H1 (cell line): ENCODE results near the gene TRIM32. TPM values are rescaled to one million over a fixed set of nuclear protein-coding genes. Genes with fewer than 3 reads are reported as not detected.
A peak's percentile ranks its signal among the peaks of the same experiment; 100 is the strongest.

ENCODE experiments used
- CTCF ChIA-PET: fragments of 300-600 bp; sonication (Branson Sonifier 250); formaldehyde crosslinking; loops from one replicate; lab custom pipeline; 2021; ENCODE audit not compliant: partially characterized antibody; lab: Charles Lee
- POLR2A ChIA-PET: fragments of 300-600 bp; sonication (Branson Sonifier 250); formaldehyde crosslinking; loops from one replicate; lab custom pipeline; 2021; ENCODE audit warnings: inconsistent platforms; ENCODE audit not compliant: partially characterized antibody; lab: Charles Lee
- DNase-seq, 2 experiments: peaks; one replicate each; pipeline versions ENCODE4 v3.0.0 to v3.0.0-alpha.2; 2010 to 2022; ENCODE audit warnings: low spot score in 2 of 2, low read depth in 1 of 2, mixed read lengths in 1 of 2
- FAIRE-seq: peaks from 2 replicates; lab custom pipeline; 2011; peaks lifted over from hg19 to GRCh38; lab: Jason Lieb, UNC
- H2AFZ ChIP-seq: 2 replicates; pipeline ENCODE4 v1.8.1; 2012; ENCODE audit warnings: low read length, inconsistent platforms
- H2AK5ac ChIP-seq: 2 replicates; pipeline ENCODE4 v1.6.1; 2013; ENCODE audit warnings: low read depth, low read length
- H2BK120ac ChIP-seq: replicated peaks from 2 replicates; pipeline ENCODE3; 2013; ENCODE audit warnings: low read depth, low read length, inconsistent platforms
- H2BK12ac ChIP-seq: 2 replicates; pipeline ENCODE4 v1.6.1; 2013; ENCODE audit warnings: low read depth, low read length
- H2BK15ac ChIP-seq: 2 replicates; pipeline ENCODE4 v1.6.1; 2013; ENCODE audit warnings: low read length
- H2BK20ac ChIP-seq: 2 replicates; pipeline ENCODE4 v1.6.1; 2013; ENCODE audit warnings: low read length
- H2BK5ac ChIP-seq: 2 replicates; pipeline ENCODE4 v1.6.1; 2013; ENCODE audit warnings: low read depth, low read length
- H3K14ac ChIP-seq: 2 replicates; pipeline ENCODE4 v1.6.1; 2013; ENCODE audit warnings: inconsistent platforms; ENCODE audit not compliant: insufficient read length
- H3K18ac ChIP-seq: 2 replicates; pipeline ENCODE4 v1.6.1; 2013; ENCODE audit warnings: low read length; ENCODE audit errors: extremely low read depth
- H3K23ac ChIP-seq: 2 replicates; pipeline ENCODE4 v1.6.1; 2013; ENCODE audit warnings: inconsistent platforms; ENCODE audit not compliant: insufficient read length
- H3K23me2 ChIP-seq: 2 replicates; pipeline ENCODE4 v1.6.1; 2013; ENCODE audit warnings: low read depth, low read length
- H3K27ac ChIP-seq: 2 replicates; pipeline ENCODE4 v1.6.1; 2011; ENCODE audit warnings: low read depth, low read length, inconsistent platforms
- H3K27me3 ChIP-seq, 4 experiments: replicated peaks in 1 of 4; 1 replicate in 1 of 4; 2 replicates in 3 of 4; pipeline versions ENCODE4 v1.6.1 to v1.8.1; 2011 to 2013; ENCODE audit warnings: low read length in 3 of 4, mild to moderate bottlenecking in 3 of 4, inconsistent platforms in 2 of 4, mixed read lengths in 2 of 4, moderate library complexity in 1 of 4; ENCODE audit not compliant: control insufficient read depth in 3 of 4, insufficient read depth in 3 of 4; ENCODE audit errors: extremely low read depth in 1 of 4
- H3K36me3 ChIP-seq, 4 experiments: 2 replicates each; pipeline versions ENCODE4 v1.6.1 to v1.8.1; 2011 to 2013; ENCODE audit warnings: mild to moderate bottlenecking in 4 of 4, low read length in 3 of 4, moderate library complexity in 2 of 4, control low read depth in 1 of 4, inconsistent platforms in 1 of 4; ENCODE audit not compliant: insufficient read depth in 4 of 4, control insufficient read depth in 2 of 4
- H3K4ac ChIP-seq: replicated peaks from 2 replicates; pipeline ENCODE3; 2013; ENCODE audit warnings: low read length, low read depth, mixed read lengths, inconsistent platforms; ENCODE audit not compliant: insufficient read length
- H3K4me1 ChIP-seq, 4 experiments: replicated peaks in 1 of 4; 1 replicate in 1 of 4; 2 replicates in 3 of 4; pipeline versions ENCODE4 v1.6.1 to v1.8.1; 2011 to 2013; ENCODE audit warnings: low read length in 3 of 4, inconsistent platforms in 2 of 4, mixed read lengths in 1 of 4; ENCODE audit not compliant: insufficient read depth in 4 of 4, control insufficient read depth in 3 of 4
- H3K4me2 ChIP-seq, 2 experiments: 2 replicates each; pipeline versions ENCODE4 v1.6.1 to v1.8.1; 2011 to 2013; ENCODE audit warnings: low read depth in 2 of 2, low read length in 2 of 2, control low read depth in 1 of 2, inconsistent platforms in 1 of 2, mild to moderate bottlenecking in 1 of 2; ENCODE audit not compliant: insufficient read depth in 1 of 2
- H3K4me3 ChIP-seq, 4 experiments: fragments of 200-600, 300-600 bp in 1 of 4; sonication (generic), shearing (Covaris generic), sonication (Bioruptor Twin) in 1 of 4; 2 replicates each; pipeline versions ENCODE4 v1.5.1 to v1.8.1; 2011 to 2016; ENCODE audit warnings: low read length in 4 of 4, low read depth in 3 of 4, control low read depth in 2 of 4, inconsistent platforms in 2 of 4, mild to moderate bottlenecking in 2 of 4, mixed read lengths in 1 of 4, moderate library complexity in 1 of 4; ENCODE audit not compliant: insufficient read depth in 2 of 4; ENCODE audit errors: extremely low read depth in 1 of 4
- H3K56ac ChIP-seq: replicated peaks from 2 replicates; pipeline ENCODE3; 2013; ENCODE audit warnings: low read depth, mild to moderate bottlenecking, mixed read lengths, low read length, inconsistent platforms; ENCODE audit not compliant: insufficient read length
- H3K79me1 ChIP-seq: 2 replicates; pipeline ENCODE4 v1.6.1; 2013; ENCODE audit warnings: low read depth, low read length, control low read depth
- H3K79me2 ChIP-seq, 2 experiments: 2 replicates each; pipeline versions ENCODE4 v1.6.1 to v1.8.1; 2012 to 2013; ENCODE audit warnings: low read length in 2 of 2, mild to moderate bottlenecking in 2 of 2, inconsistent platforms in 1 of 2; ENCODE audit not compliant: insufficient read depth in 2 of 2, control insufficient read depth in 1 of 2
- H3K9ac ChIP-seq, 4 experiments: replicated peaks in 1 of 4; 1 replicate in 1 of 4; 2 replicates in 3 of 4; pipeline versions ENCODE4 v1.6.1 to v1.8.1; 2011 to 2013; ENCODE audit warnings: low read depth in 3 of 4, low read length in 3 of 4, control low read depth in 2 of 4, mild to moderate bottlenecking in 2 of 4, moderate library complexity in 2 of 4, inconsistent platforms in 1 of 4; ENCODE audit errors: extremely low read depth in 1 of 4
- H3K9me3 ChIP-seq, 2 experiments: 2 replicates each; pipeline versions ENCODE4 v1.6.1 to v1.8.1; 2012 to 2013; ENCODE audit warnings: mild to moderate bottlenecking in 2 of 2, moderate library complexity in 2 of 2, control low read depth in 1 of 2, inconsistent platforms in 1 of 2, low read depth in 1 of 2, low read length in 1 of 2, mixed read lengths in 1 of 2; ENCODE audit not compliant: insufficient read depth in 2 of 2
- H4K20me1 ChIP-seq, 2 experiments: replicated peaks in 1 of 2; 2 replicates each; pipeline versions ENCODE3 to v1.8.1; 2011 to 2013; ENCODE audit warnings: inconsistent platforms in 2 of 2, low read length in 2 of 2, mild to moderate bottlenecking in 1 of 2; ENCODE audit not compliant: insufficient read depth in 2 of 2, control insufficient read depth in 1 of 2
- H4K5ac ChIP-seq: 2 replicates; pipeline ENCODE4 v1.6.1; 2013; ENCODE audit warnings: low read length, low read depth, mixed read lengths, inconsistent platforms; ENCODE audit not compliant: insufficient read length
- H4K8ac ChIP-seq: 2 replicates; pipeline ENCODE4 v1.8.0; 2013; ENCODE audit warnings: mild to moderate bottlenecking, moderate library complexity, low read length, inconsistent platforms; ENCODE audit not compliant: insufficient read depth; ENCODE audit errors: extremely low read depth
- H4K91ac ChIP-seq: replicated peaks from 2 replicates; pipeline ENCODE3; 2013; ENCODE audit warnings: low read length, mixed read lengths, inconsistent platforms; ENCODE audit not compliant: insufficient read length
- BACH1 ChIP-seq: IDR thresholded peaks from 2 replicates; pipeline ENCODE4 v1.6.1; 2012; ENCODE audit warnings: low read length, improper control_type of control experiment
- EZH2 ChIP-seq: fragments of 200-600 bp; sonication (generic); IDR thresholded peaks from 2 replicates; pipeline ENCODE4 v1.7.1; 2012; ENCODE audit warnings: low read depth, mild to moderate bottlenecking, moderate library complexity, low read length, inconsistent platforms; ENCODE audit not compliant: severe bottlenecking
- JUND ChIP-seq: IDR thresholded peaks from 2 replicates; pipeline ENCODE4 v1.6.1; 2011; ENCODE audit warnings: mild to moderate bottlenecking, improper control_type of control experiment, low read length
- MAX ChIP-seq: IDR thresholded peaks from 2 replicates; pipeline ENCODE4 v1.6.1; 2012; ENCODE audit warnings: inconsistent platforms
- RFX5 ChIP-seq: IDR thresholded peaks from 2 replicates; pipeline ENCODE4 v1.6.1; 2011; ENCODE audit warnings: low read depth, low read length, improper control_type of control experiment, borderline replicate concordance
- RNF2 ChIP-seq: fragments of 200-900, 300-1000 bp; sonication (generic); IDR thresholded peaks from 2 replicates; pipeline ENCODE4 v1.7.1; 2016; ENCODE audit warnings: borderline replicate concordance, low read depth, mild to moderate bottlenecking, antibody characterized with exemption, low read length; ENCODE audit not compliant: poor library complexity, severe bottlenecking; ENCODE audit errors: missing control alignments
- RXRA ChIP-seq: IDR thresholded peaks from 2 replicates; pipeline ENCODE4 v1.6.1; 2011; ENCODE audit warnings: low read depth, mild to moderate bottlenecking, low read length, moderate library complexity; ENCODE audit not compliant: insufficient read depth
- SAP30 ChIP-seq: fragments of 300-600 bp; sonication (generic); IDR thresholded peaks from 2 replicates; pipeline ENCODE4 v1.7.1; 2012; ENCODE audit warnings: low read length, moderate library complexity, mild to moderate bottlenecking, inconsistent platforms; ENCODE audit not compliant: insufficient read depth, insufficient replicate concordance
- SP4 ChIP-seq: IDR thresholded peaks from 2 replicates; pipeline ENCODE4 v1.6.1; 2012; ENCODE audit warnings: low read length, inconsistent platforms
- WGBS, 2 experiments: shearing (Covaris generic) in 1 of 2; methylation state at CpG; one replicate each; pipeline versions ENCODE4 v1.1.6 to v1.1.7; 2013 to 2015; ENCODE audit warnings: low lambda C conversion rate in 2 of 2, mixed read lengths in 2 of 2, inconsistent platforms in 1 of 2, low coverage in 1 of 2, missing lambda C conversion rate in 1 of 2; ENCODE audit not compliant: insufficient replicate concordance in 2 of 2, insufficient coverage in 1 of 2, insufficient read length in 1 of 2; ENCODE audit errors: extremely low coverage in 1 of 2, missing lambda C conversion rate in 1 of 2; 5-methylcytosine and 5-hydroxymethylcytosine counted together
- polyA plus RNA-seq, 7 experiments: library from polyadenylated mRNA; depleted of rRNA in 3 of 7; stranded (reverse) in 5 of 7; unstranded in 2 of 7; fragments of >200 nt in 5 of 7; fragments of 200-250 nt in 2 of 7; gene quantifications; 1 replicate in 5 of 7; 2 replicates in 1 of 7; 4 replicates in 1 of 7; pipeline versions ENCODE4 v1.2.1 to v1.2.3, GENCODE V29; 2011 to 2013; ENCODE audit warnings: missing spikeins in 2 of 7, mixed read lengths in 2 of 7
- total RNA-seq: library from RNA; stranded (reverse); fragmentation: NEBNext Ultra II Directional; extraction: Animal tissue kit (Norgen Biotek cat#: 25700); gene quantifications from 2 replicates; pipeline ENCODE4 v1.2.1, GENCODE V29; 2021
- TF ChIP-seq, protein P1 (sequence below): IDR thresholded peaks from 2 replicates; pipeline ENCODE4 v1.6.1; 2011; ENCODE audit warnings: low read length, improper control_type of control experiment

The TRIM32 gene
- total and polyA plus RNA-seq, 2 of the 8 experiments (the other 6 are each of a cell fraction or from before 2014, with no cell fraction given), result 10.5 to 17.3 TPM

GRCh38 chr9:116688806-116689485 lies 1.8 kb downstream of the TRIM32 start:
- Histone ChIP-seq H3K4me1 (peaks cover 0 to 9% (median 1%) of the 10 kb centered on the region in 4 experiments; a peak in 5 of 7 replicates), H3K27me3 (no peaks in the 10 kb centered on the region; a peak in 2 of 7 replicates), H3K36me3 (no peaks in the 10 kb centered on the region; a peak in 1 of 8 replicates), H3K4me2 (peak overlapping the region in 1 of 2 experiments; percentile 96; a peak in 1 of 4 replicates), H4K8ac (no peak overlapping the region), H2AFZ (no peak overlapping the region), H4K20me1 (peaks cover 1 to 2% of the 10 kb centered on the region in 2 experiments), H4K5ac (no peak overlapping the region), H3K79me1 (no peaks in the 10 kb centered on the region; the same call in 1 of the 2 replicates), H3K4me3 (no peak overlapping the region), H2BK15ac (no peak overlapping the region), H3K18ac (no peak overlapping the region), H2BK120ac (no peak overlapping the region), H3K23me2 (peaks cover 12% of the 10 kb centered on the region), H3K9me3 (no peaks in the 10 kb centered on the region), H3K9ac (no peak overlapping the region), H3K4ac (no peak overlapping the region), H2AK5ac (no peak overlapping the region), H3K27ac (no peak overlapping the region), H2BK5ac (no peak overlapping the region), H3K23ac (no peak overlapping the region), H4K91ac (no peak overlapping the region), H3K56ac (no peak overlapping the region), H2BK20ac (no peak overlapping the region), H3K79me2 (peaks cover 0 to 27% of the 10 kb centered on the region in 2 experiments; a peak in 2 of 4 replicates), H3K14ac (no peak overlapping the region), H2BK12ac (no peak overlapping the region)
- FAIRE-seq (no peak), DNase-seq (no peak)
- POLR2A ChIA-PET, result interaction anchor here (1.1 kb wide), 1 partner anchor 9 kb away, joined by 3 read pairs; no protein-coding TSS in a partner anchor
- WGBS, 2 experiments, result 90% methylated on average over 3 of the region's 3 CpGs; no CpG with 5 or more reads in 1 of the 2 experiments
- CTCF ChIA-PET, result interaction anchor here (1.4 kb wide), 2 partner anchors 9 to 48 kb away, joined by 3 to 4 read pairs; no protein-coding TSS in a partner anchor
- TF ChIP-seq SP4, result no peak
- no peak for TF ChIP-seq SAP30
- no peak for TF ChIP-seq RFX5
- TF ChIP-seq, protein P1, sequence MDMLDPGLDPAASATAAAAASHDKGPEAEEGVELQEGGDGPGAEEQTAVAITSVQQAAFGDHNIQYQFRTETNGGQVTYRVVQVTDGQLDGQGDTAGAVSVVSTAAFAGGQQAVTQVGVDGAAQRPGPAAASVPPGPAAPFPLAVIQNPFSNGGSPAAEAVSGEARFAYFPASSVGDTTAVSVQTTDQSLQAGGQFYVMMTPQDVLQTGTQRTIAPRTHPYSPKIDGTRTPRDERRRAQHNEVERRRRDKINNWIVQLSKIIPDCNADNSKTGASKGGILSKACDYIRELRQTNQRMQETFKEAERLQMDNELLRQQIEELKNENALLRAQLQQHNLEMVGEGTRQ, result no peak
- no peak for TF ChIP-seq BACH1
- no peak for TF ChIP-seq MAX
- no peak for TF ChIP-seq RXRA
- TF ChIP-seq RNF2, result no peak
- no peak for TF ChIP-seq JUND
- TF ChIP-seq EZH2, result no peak
